HG02588 (cell line): Measurements from ENCODE around the gene DAB1.
"Not testable (repeated sequence)": the region's sequence is repeated elsewhere in the genome, so short reads cannot be mapped to it uniquely, and the experiment has no call there.

Experiments used
- ATAC-seq: cut with Tn5 transposase; IDR thresholded peaks from one replicate; pipeline ENCODE4 v1.9.1; 2021; ENCODE audit warnings: mild to moderate bottlenecking, moderate library complexity; ENCODE audit not compliant: unreplicated experiment

DAB1 gene

DNA sequence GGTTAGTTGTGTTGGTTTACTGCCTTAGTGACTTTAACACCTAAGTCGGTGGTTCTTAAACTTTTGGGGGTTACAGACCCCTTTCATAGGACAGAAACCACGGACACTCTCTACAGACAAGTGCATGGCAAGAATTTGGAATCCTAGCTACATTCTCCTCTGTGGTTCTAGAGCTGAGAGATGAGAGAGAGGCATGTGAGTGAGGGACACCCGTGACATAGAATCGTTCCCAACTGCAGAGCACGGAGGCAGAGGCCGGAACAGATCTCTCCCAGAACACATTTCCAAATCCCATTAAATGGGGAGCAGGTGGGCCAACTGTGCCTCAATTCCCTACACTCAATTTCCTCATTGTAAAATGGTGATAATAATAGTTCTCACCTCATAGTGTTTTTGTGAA is 60.7 kb downstream of the DAB1 start:
- ATAC-seq = no peak

DNA sequence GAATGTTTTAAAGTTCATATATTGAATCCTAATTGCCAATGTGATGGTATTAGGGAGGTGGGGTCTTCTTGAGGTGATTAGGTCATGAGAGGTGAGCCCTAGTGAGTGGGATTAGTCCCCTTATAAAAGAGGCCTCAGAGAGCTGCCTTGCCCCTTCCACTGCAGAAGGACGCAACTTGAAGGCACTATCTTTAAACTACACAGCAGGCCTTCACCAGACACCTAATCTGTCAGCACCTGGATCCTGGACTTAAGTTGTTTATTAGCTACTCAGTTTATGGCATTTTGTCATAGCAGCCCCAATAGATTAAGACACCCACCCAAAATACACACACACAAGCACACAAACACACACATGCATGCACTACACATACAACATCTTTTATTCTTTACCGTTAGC is 61.4 kb downstream of the DAB1 start:
- ATAC-seq = no peak

DNA sequence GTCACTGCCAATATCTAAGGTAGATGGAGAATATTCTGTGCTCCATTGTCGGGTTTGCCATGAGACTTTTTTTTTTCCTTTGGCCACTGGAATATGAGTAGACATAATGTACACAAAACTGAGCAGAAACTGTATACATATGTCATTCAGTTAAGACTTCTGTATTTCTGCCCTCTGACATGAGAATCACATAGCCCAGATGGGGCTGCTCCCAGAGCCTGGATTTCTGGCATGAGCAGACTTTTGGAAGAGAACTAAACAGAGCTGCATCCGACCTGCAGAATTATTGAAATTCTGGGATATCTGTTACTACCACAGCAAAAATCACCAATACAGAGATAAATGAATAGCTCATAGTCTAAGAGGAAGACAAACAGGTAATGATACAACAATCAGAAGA is 62.3 kb downstream of the DAB1 start:
- ATAC-seq = no peak

DNA sequence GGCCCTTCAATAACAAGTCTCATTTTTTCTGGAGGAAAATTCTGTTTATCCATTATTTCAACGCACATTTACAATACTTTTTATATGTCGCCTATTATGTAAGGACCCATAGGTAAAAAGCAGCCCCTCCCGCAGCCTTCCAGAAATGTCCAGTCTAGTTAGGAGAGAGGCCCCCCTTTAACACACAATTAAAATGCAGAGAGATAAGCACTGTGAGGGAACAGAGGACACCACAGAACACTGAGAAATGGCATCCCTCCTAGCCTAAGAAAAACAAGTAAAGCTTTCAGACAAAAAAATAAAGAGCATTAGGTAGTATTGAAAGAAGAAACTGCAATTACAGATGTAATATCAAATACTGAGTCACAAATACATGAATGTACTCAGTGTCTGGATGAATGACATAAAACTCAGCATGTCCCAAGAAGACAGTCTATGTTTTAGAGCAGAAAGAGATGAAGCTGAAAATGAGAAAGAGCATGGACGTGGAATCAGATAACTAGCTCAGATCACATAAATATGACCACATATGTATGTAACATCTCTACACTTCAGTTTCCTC is 62.9 kb downstream of the DAB1 start:
- no peak for ATAC-seq

DNA sequence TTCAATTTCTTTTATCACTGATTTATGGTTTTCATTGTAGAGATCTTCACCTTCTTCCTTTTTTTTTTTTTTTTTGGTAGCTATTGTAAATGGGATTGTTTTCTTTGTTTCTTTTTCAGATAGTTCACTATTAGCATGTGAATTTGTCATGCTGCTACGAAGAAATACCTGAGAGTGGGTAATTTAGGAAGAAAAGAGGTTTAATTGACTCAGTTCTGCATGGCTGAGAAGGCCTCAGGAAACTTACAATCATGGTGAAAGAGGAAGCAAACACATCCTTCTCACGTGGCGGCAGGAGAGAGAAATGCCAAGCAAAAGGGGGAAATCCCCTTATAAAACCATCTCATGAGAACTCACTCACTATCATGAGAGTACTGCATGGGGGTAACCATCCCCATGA is 66.4 kb downstream of the DAB1 start:
- no peak for ATAC-seq

DNA sequence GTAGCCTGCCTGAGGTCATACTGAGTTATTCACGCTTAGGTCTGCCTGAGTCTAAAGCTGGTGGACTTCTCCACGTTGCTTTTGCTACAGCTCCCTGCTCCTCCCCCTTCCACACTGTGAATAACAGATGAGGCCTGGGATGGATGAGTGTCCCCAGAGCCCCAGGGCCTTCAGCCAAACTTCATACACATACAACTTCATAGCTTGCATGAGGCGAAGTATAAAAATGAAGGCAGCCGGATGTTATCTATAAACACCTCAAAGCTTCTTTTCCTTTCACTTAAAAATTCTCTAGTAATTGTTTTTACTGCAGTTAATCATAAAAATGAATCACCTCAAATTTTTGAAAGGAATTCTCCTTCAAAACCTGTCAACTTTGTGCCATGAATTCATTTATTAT is 70.2 kb downstream of the DAB1 start:
- no peak for ATAC-seq

DNA sequence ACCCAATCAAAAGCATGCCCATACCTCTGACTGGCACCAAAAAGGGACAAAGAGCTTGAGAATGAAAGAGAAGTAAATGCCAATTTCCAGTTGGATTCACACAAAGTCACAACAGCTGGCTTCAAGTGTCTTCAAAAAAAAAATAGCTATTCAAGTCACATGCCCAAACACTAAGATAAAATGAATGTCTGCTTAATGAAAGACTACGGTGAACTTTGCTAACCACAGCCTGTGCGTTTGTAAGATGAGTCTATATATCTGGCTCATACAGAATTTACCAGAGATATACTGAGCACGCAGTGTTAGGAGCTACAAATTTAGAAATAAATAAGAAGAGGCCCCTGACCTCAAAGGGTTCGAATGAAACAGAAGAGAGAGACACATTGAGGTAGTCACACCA is 73.2 kb downstream of the DAB1 start:
- no peak for ATAC-seq

DNA sequence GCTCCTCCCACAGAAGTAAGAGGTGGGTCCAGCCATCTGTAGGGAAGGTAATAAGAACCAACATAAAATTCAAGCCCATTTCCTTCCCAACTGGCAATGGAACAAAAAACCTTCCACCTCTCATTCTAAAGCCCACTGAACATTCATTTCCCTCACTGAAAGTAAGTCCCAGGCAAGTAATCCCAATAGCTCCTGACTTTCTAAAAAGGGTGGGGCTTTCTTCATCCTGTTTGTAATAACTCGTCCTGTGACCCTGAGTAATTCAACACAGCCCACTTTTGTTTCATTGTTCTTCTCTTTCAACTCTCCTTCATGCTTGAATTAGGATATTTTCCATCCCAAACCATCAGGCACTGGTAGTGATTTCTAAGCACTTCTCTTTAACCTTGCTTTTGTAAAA is 74.9 kb downstream of the DAB1 start:
- no peak for ATAC-seq

DNA sequence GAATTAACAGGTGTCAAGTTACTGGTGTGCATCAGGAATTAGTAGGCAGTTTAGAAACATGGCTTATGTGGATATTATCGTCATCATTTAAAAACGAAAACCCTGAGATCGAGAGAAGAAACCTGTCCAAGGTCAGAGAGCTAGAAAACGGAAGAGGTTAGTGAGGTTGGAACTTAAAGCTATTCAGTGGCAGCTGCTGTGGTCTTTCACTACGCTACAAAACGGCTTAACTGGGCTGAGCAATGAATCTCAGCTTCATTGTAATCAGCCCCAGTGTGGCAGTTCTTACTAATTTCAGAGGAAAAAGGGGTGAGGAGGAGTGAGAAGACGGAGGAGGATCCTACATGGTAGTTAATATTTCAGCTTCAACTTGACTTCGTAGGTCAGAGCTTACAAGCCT is 77.9 kb downstream of the DAB1 start:
- ATAC-seq = no peak

DNA sequence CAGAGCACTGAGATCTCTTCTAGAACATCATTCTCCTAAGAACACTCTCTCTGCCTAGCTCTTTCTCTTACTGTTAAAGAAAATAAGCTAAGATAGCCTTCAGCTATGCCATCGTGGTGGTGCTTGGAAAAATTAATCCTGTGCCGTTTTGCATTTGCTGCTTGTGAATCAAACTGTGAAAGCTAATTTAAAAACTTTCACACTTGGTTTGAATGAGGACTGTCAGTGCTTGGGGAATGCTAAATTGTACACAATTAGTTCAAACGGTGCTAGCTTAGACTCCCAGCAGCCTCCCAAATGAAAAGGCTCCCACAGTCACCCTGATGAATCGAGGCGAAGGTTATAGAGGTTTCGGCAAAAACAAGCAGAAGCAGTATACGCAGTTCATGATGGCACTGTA is 79.6 kb downstream of the DAB1 start:
- no peak for ATAC-seq

DNA sequence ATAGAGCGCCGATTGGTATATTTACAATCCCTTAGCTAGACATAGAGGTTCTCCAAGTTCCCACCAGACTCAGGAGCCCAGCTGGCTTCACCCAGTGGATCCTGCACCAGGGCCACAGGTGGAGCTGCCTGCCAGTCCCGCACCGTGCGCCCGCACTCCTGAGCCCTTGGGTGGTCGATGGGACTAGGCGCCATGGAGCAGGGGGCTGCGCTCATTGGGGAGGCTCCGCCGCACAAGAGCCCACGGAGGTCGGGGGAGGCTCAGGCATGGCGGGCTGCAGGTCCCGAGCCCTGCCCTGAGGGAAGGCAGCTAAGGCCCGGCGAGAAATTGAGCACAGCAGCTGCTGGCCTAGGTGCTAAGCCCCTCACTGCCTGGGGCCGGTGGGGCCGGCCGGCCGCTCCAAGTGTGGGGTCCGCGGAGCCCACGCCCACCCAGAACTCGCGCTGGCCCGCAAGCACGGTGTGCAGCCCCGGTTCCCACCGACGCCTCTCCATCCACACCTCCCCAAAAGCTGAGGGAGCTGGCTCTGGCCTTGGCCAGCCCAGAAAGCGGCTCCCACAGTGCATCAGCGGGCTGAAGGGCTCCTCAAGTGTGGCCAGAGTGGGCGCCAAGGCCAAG is 80.5 kb downstream of the DAB1 start:
- not testable (repeated sequence) for ATAC-seq

DNA sequence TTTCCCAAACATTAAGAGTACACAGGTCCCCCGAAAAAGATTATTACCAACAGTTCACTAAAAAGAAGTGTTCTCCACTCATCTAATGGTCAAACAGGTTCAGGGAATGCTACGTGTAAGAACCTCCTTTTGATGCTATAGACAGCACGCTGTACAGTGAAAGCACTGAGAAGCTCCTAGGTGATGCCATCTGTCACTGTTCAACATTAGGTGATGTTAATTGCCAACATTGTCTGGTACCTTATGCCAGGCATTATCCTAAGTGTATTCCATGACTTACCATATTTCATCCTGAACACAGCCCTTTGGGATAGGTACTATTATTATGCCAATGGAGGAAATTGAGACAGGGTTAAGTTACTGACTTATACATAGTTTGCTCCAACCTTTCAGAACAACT is 82.1 kb downstream of the DAB1 start:
- ATAC-seq = no peak

DNA sequence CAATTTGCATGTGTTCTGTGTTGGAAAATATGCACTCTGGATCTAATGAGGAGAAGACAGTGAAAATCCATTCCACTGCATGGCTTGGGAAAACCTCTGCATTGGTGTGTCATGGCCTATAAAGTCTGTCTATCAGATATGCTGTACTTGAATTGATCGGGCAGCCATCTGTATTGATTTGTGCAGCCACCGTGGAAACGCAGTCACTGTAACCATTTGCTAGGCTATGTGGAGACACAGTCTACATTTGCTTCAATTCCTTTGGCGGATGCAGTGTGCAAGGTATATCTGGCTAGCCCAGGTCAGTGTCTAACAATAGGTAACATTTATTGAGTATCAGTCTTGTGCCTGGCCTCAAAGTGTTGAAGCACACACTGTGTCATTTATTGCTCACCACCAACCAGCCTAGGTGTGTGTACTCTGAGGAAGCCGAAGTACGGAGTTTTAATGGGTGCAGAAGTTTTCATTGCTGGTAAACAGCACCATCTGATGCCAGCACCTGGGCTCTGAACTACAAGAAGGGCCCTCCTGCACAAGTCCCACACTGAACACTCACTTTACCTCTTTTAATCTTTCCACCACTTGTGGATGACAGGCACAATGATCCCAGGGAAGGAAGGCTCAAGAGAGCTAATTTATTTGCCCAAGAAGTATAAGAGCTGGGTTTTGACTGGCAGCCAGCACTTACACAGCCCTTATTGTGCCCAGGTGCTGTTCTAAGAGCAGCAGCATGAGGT is 83.4 kb downstream of the DAB1 start:
- no peak for ATAC-seq

DNA sequence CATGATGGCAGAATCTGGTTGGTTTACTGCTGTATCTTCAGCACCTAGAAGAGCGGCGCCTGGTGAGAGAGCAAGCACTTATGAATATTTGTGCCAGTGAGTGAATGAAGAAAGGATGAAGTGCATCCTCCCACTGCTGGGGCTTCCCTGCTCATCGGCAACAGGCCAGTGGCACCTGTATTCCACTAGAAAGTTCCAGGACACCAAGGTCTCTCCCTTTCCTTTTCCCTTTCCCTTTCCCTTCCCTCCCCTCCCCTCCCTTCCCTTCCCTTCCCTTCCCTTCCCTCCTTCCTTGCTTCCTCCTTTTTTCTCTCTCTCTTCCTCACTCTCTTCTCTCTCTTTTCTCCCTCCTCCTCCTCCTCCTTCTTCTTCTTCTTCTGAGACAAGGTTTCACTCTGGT is 86.2 kb downstream of the DAB1 start:
- ATAC-seq = no peak

DNA sequence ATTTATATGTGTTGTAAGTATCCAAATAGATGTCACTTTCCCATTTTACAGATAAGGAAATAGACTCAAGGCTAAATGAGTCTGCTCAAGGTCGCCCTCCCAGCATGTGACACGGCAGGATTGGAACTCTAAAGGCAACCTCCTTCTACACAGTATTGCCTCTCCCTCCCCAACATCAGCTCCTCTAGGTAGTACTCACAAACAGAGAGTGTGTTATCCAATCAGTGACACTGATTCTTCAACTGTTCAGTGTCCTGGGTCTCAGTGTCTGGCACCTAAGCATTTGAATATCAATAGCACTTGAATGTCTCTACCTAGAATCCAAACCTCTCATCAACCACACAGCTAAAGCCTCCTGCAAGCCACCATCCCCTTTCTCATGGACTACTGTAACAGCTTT is 87.1 kb downstream of the DAB1 start:
- no peak for ATAC-seq

DNA sequence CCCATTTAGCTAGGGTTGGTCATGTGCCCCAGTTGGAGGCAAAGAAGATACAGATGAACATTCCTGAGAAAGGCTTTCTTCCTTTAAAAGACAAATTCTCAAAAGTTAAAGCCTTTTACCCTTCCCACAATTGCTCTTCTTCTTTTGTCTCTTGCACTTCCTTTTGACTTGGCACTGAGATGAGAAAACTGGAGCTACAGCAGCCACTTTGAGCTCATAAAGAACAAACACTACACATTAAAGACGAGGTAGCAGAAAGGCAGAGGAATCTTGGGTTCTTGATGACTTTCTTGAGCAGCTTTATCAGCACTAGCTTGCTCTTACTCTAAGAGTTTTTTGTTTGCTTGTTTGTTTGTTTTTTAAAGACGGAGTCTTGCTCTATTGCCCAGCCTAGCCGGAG is 92.2 kb downstream of the DAB1 start:
- no peak for ATAC-seq

DNA sequence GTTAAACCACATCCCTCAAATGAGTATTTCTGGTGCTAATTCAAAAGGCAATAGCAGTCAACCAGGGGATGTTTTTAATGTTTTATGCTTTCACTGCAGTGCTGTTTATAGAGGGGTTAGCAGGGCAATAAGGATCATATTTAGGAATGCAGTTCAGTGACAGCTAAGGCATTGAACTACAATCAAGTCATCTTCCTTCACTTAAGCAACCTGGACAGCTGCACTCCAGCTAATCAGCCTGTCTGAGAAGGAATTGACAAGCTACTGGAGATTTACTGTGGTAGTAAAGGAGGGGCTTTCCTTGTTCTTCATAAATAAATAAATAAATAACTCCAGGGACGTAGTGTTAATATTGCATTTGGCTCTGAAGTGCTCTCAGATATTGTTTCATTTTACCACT is 93.9 kb downstream of the DAB1 start:
- no peak for ATAC-seq

DNA sequence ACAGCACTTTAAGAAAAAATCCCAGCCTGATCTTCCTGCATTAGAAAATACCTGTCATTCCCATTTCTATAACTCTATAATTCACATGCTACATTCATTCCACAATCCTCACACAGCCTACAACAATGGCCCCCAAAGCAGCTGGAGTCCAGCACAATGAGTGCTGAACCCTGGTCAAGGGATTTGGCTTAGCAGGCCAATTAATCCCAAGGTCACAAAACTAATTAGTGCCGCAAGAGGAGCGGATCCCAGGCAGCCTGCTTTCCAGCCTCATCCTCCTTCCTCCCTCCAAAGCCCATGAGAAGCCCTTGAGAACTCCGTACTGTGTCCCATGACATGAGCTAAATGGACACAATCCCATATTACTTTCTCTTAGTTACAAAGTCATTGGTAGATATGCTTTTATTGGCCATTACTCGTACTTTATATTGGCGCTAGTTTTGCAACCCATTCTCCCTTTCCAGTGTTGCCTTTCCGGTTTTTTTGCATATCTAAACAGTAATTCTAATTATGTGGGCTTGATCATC is 94.8 kb downstream of the DAB1 start:
- ATAC-seq = no peak

DNA sequence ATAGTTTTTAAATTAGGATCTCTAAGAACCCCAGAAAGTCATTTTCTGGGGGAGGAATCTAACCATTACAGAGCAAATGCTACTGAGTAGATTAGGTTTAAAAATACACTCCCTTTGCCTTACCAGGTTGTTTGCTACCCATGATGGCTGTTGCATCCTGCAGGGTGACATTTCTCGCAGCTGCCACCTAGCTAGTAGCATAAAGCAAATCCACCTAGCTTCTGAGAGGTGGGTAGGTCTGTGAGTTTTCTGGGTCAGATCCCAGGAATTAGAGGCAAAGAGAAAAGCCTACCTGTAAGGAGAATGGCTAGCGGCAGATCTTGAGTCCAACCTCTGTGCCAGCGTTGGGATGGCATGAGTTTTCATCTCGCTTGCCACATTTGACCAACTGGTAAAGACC is 95.9 kb downstream of the DAB1 start:
- no peak for ATAC-seq

DNA sequence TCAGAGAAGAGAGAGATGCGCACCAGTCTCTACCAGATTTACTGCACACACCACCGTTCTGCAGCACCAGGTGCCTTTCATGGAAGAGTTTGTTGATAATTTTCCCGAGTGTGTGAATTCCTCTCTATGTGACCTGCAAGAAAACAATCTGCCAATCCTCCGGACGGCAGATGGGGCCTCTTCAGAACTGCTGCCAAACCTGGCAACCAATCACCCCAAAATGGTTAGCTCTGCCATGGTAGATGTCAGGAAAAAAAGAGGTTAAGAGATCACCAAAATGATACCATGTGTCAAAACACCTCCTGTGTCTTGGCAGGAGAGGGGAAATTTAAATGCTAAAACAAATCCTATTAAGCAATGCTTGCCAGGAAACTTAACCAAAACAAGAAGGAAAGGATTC is 96.5 kb downstream of the DAB1 start:
- no peak for ATAC-seq

DNA sequence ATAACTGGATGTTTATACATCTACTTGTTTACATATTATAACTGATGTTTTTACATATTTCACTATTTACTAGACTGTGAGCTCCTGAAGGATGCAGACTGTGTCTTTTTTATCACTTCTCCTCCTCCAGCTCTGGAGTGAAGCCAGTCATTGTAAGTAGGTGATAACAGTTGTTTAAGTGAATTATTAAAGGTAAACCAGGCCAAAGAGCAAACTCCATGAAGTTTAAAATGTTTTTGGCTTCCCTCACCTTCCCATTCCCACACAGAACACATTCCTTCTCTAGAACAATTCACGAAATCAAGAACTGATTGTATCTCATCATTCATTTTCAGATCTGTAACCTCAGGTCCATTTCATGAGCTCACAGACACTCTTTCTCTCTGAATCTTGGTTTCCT is 98.3 kb downstream of the DAB1 start:
- ATAC-seq = no peak

DNA sequence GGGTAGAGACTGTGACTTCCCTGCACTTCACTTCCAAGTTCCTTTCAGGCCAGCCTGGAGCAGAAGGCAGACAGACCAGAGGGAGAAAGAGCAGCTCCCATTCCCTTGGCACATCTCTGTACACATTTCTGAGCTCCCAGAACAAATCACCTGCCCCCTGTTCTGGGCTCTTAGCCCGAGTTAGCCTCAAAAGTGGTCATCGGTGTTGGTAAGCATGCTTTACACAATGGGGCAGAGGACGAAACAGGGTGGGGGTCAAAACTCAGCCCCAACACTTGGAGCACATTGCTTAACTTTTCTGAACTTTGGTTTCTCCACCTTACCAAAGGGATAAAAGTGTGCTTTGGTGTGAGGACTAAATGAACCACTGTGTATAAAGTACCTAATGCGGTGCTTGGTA is 98.7 kb downstream of the DAB1 start:
- no peak for ATAC-seq
